IMR-90 (cell line): ENCODE measurements around the gene TNFRSF21. TPM values are rescaled to one million over a fixed set of nuclear protein-coding genes. Genes with fewer than 3 reads are reported as not detected.

Source experiments
- ATAC-seq: fragments of 200-7000 bp; cut with Tn5 transposase; 2 replicates; pipeline ENCODE4 v1.9.1; 2020; ENCODE audit warnings: low read depth, mild to moderate bottlenecking, moderate library complexity
- BruUV-seq: library from RNA; stranded (reverse); fragments of 400-500 nt; replicated peaks from 2 replicates; lab custom pipeline; 2021; lab: Mats Ljungman, UMichigan
- CTCF ChIA-PET: fragments of 300-600 bp; formaldehyde crosslinking; extraction: SDS; loops from one replicate; lab custom pipeline; 2021; ENCODE audit warnings: antibody characterized with exemption; lab: Yijun Ruan, JAX
- POLR2A ChIA-PET: fragments of 300-600 bp; sonication (Branson Sonifier 250); formaldehyde crosslinking; loops from one replicate; lab custom pipeline; 2022; ENCODE audit warnings: antibody characterized with exemption; ENCODE audit not compliant: unreplicated experiment; lab: Charles Lee
- DNase-seq: peaks from one replicate; pipeline ENCODE4 v3.0.0; 2013
- H2AFZ ChIP-seq: replicated peaks from 2 replicates; pipeline ENCODE3; 2013; ENCODE audit warnings: low read length, mild to moderate bottlenecking; ENCODE audit not compliant: poor library complexity
- H2AK5ac ChIP-seq: 2 replicates; pipeline ENCODE4 v1.6.1; 2013; ENCODE audit warnings: low read depth, low read length, inconsistent platforms
- H2AK9ac ChIP-seq: replicated peaks from 2 replicates; pipeline ENCODE3; 2013; ENCODE audit warnings: mild to moderate bottlenecking, low read depth, low read length, moderate library complexity; ENCODE audit not compliant: poor library complexity
- H2BK120ac ChIP-seq: 2 replicates; pipeline ENCODE4 v1.6.1; 2013; ENCODE audit warnings: low read depth, low read length, inconsistent platforms
- H2BK15ac ChIP-seq: 3 replicates; pipeline ENCODE4 v1.6.1; 2013; ENCODE audit warnings: low read depth, low read length, inconsistent platforms
- H2BK20ac ChIP-seq: 2 replicates; pipeline ENCODE4 v1.6.1; 2013; ENCODE audit warnings: low read depth, mild to moderate bottlenecking, inconsistent platforms, low read length, moderate library complexity
- H2BK5ac ChIP-seq: 2 replicates; pipeline ENCODE4 v1.6.1; 2013; ENCODE audit warnings: mild to moderate bottlenecking, low read depth, low read length, inconsistent platforms; ENCODE audit not compliant: poor library complexity, severe bottlenecking
- H3K14ac ChIP-seq: replicated peaks from 2 replicates; pipeline ENCODE4 v1.6.1; 2013; ENCODE audit warnings: low read depth, low read length, inconsistent platforms
- H3K18ac ChIP-seq: 2 replicates; pipeline ENCODE4 v1.6.1; 2013; ENCODE audit warnings: low read depth, low read length, control low read depth
- H3K23ac ChIP-seq: 2 replicates; pipeline ENCODE4 v1.6.1; 2013; ENCODE audit warnings: low read depth, low read length, inconsistent platforms
- H3K27ac ChIP-seq: 2 replicates; pipeline ENCODE4 v1.5.1; 2013; ENCODE audit warnings: mild to moderate bottlenecking, control low read depth, low read length; ENCODE audit not compliant: insufficient read depth
- H3K27me3 ChIP-seq: 2 replicates; pipeline ENCODE4 v1.6.1; 2013; ENCODE audit warnings: low read length; ENCODE audit not compliant: control insufficient read depth, insufficient read depth
- H3K36me3 ChIP-seq: 2 replicates; pipeline ENCODE4 v1.6.1; 2013; ENCODE audit warnings: low read length, mixed read lengths; ENCODE audit not compliant: control insufficient read depth, insufficient read depth
- H3K4ac ChIP-seq: 2 replicates; pipeline ENCODE4 v1.6.1; 2013; ENCODE audit warnings: low read depth, low read length, inconsistent platforms
- H3K4me1 ChIP-seq: 2 replicates; pipeline ENCODE4 v1.6.1; 2013; ENCODE audit warnings: low read length, mixed read lengths; ENCODE audit not compliant: control insufficient read depth, insufficient read depth
- H3K4me2 ChIP-seq: 2 replicates; pipeline ENCODE4 v1.6.1; 2013; ENCODE audit warnings: low read depth, mild to moderate bottlenecking, control low read depth, low read length, moderate library complexity
- H3K4me3 ChIP-seq: 2 replicates; pipeline ENCODE4 v1.5.1; 2013; ENCODE audit warnings: low read depth, mild to moderate bottlenecking, control low read depth, low read length, moderate library complexity; ENCODE audit not compliant: insufficient read depth
- H3K56ac ChIP-seq: 2 replicates; pipeline ENCODE4 v1.6.1; 2013; ENCODE audit warnings: low read length, inconsistent platforms; ENCODE audit not compliant: insufficient read depth; ENCODE audit errors: extremely low read depth
- H3K79me1 ChIP-seq, 2 experiments: 2 replicates each; pipeline ENCODE4 v1.6.1; 2013; ENCODE audit warnings: low read length in 2 of 2, inconsistent platforms in 1 of 2, low read depth in 1 of 2
- H3K9ac ChIP-seq: 2 replicates; pipeline ENCODE4 v1.6.1; 2013; ENCODE audit warnings: low read depth, low read length, control low read depth
- H3K9me1 ChIP-seq: 2 replicates; pipeline ENCODE4 v1.6.1; 2013; ENCODE audit warnings: low read length, inconsistent platforms; ENCODE audit not compliant: insufficient read depth
- H3K9me3 ChIP-seq: 2 replicates; pipeline ENCODE4 v1.6.1; 2013; ENCODE audit warnings: low read length; ENCODE audit not compliant: control insufficient read depth, insufficient read depth
- H4K20me1 ChIP-seq: 2 replicates; pipeline ENCODE4 v1.6.1; 2013; ENCODE audit warnings: low read length, inconsistent platforms; ENCODE audit not compliant: insufficient read depth
- H4K5ac ChIP-seq: 2 replicates; pipeline ENCODE4 v1.6.1; 2013; ENCODE audit warnings: mild to moderate bottlenecking, low read depth, low read length, control low read depth
- H4K8ac ChIP-seq, 2 experiments: 2 replicates each; pipeline ENCODE4 v1.6.1; 2013; ENCODE audit warnings: low read depth in 2 of 2, low read length in 2 of 2, control low read depth in 1 of 2, inconsistent platforms in 1 of 2
- H4K91ac ChIP-seq: 2 replicates; pipeline ENCODE4 v1.6.1; 2013; ENCODE audit warnings: low read depth, low read length, inconsistent platforms; ENCODE audit not compliant: insufficient read depth
- CEBPB ChIP-seq: IDR thresholded peaks from 2 replicates; pipeline ENCODE4 v1.6.1; 2012; ENCODE audit warnings: low read depth, low read length, improper control_type of control experiment
- MXI1 ChIP-seq: IDR thresholded peaks from 2 replicates; pipeline ENCODE4 v1.6.1; 2012; ENCODE audit warnings: low read depth, mild to moderate bottlenecking, low read length, moderate library complexity, borderline replicate concordance
- WGBS, 2 experiments: methylation state at CpG; one replicate each; pipeline versions ENCODE4 v1.1.5 to v1.1.7; 2013; ENCODE audit warnings: missing lambda C conversion rate in 2 of 2; ENCODE audit not compliant: insufficient read length in 1 of 2; ENCODE audit errors: extremely low coverage in 2 of 2; 5-methylcytosine and 5-hydroxymethylcytosine counted together
- dilution Hi-C: fragments of 300-500 bp; cut with HindIII; formaldehyde crosslinking; loops from one replicate; pipeline ENCODE4 v1.14.3; 2018; ENCODE audit warnings: low sequenced_read_pairs; ENCODE audit not compliant: unreplicated experiment
- in situ Hi-C: fragments of 300-500 bp; cut with MboI; formaldehyde crosslinking; loops from 3 replicates; pipeline ENCODE4 v1.14.3; 2019; ENCODE audit warnings: low sequenced_read_pairs, inconsistent platforms, mixed read lengths
- intact Hi-C: fragments of 100-400 bp; cut with micrococcal nuclease; formaldehyde crosslinking; loops from 2 replicates; pipeline ENCODE4 v1.10.0; 2022
- polyA plus RNA-seq, 3 experiments: library from polyadenylated mRNA; depleted of rRNA; stranded (reverse); fragments of >200 nt; gene quantifications; 2 replicates each; pipeline ENCODE4 v1.2.3, GENCODE V29; 2012; ENCODE audit warnings: low replicate concordance in 1 of 3
- total RNA-seq: library from RNA; depleted of rRNA; stranded (reverse); fragments of >200 nt; gene quantifications from 2 replicates; pipeline ENCODE4 v1.2.3, GENCODE V29; 2012

The TNFRSF21 gene
- total and polyA plus RNA-seq, 2 of the 4 experiments (the other 2 are of a cell fraction) = 2.9 to 6.9 TPM

DNA sequence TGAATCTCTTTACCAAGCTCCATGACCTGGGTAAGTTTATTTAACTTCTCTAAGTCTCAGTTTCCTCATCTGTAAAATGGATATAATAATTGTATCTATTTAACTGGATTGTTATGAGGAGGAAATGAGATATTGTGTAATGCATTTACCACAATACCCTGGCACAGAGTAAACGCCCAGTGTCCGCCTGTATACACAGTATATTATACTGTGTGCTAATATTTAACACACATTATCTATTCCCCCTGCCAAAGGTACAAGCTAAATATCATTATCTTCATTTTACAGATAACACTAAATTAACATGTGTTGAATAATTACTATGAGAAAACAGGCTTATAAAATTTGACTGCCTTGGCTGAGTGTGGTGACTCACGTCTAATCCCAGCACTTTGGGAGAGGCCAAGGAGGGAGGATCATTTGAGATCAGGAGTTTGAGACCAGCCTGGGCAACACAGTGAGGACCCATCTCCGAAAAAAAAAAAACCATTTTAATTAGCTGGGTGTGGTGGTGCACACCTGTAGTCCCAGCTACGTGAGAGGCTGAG is 38.7 kb upstream of the TNFRSF21 start:
- Histone ChIP-seq H2BK15ac (no peak overlapping the region), H3K23ac (no peak overlapping the region), H3K14ac (no peak overlapping the region), H3K4me2 (no peak overlapping the region), H4K5ac (no peak overlapping the region), H3K9ac (no peak overlapping the region), H4K8ac (no peak overlapping the region), H2AFZ (no peak overlapping the region), H4K91ac (no peak overlapping the region), H2AK9ac (no peak overlapping the region), H4K20me1 (no peaks in the 10 kb centered on the region), H3K4ac (no peak overlapping the region), H2BK5ac (no peak overlapping the region), H3K56ac (no peak overlapping the region), H3K36me3 (no peaks in the 10 kb centered on the region), H2AK5ac (no peak overlapping the region), H3K4me1 (no peaks in the 10 kb centered on the region), H3K27ac (no peak overlapping the region), H3K27me3 (no peaks in the 10 kb centered on the region), H3K79me1 (no peaks in the 10 kb centered on the region), H3K18ac (no peak overlapping the region), H2BK120ac (no peak overlapping the region), H3K4me3 (no peak overlapping the region), H3K9me3 (no peaks in the 10 kb centered on the region), H3K9me1 (no peaks in the 10 kb centered on the region), H2BK20ac (no peak overlapping the region)
- DNase-seq (no peak), ATAC-seq (no peak)
- in situ Hi-C loops = no loop called here
- TF ChIP-seq CEBPB = 0 out of 2 replicates have a peak, but pooled peaks have one; percentile 5
- TF ChIP-seq MXI1 = no peak
- ChIA-PET POLR2A (no interaction called here), CTCF (interaction anchor here (0.6 kb wide), 1 partner anchor 11 kb away, joined by 3 read pairs; no protein-coding TSS in a partner anchor)
- dilution Hi-C loops = no loop called here
- BruUV-seq = no TSS peak
- WGBS, 2 experiments = no CpG with 5 or more reads among the region's 5 CpGs
- intact Hi-C loops = no loop called here
